Fibroblast of mammary gland (primary cell): ENCODE data around the gene CTNNA3.

ENCODE experiments used
- DNase-seq: peaks from one replicate; pipeline ENCODE4 v3.0.0-alpha.2; 2010; ENCODE audit warnings: low read depth
- H3K4me3 ChIP-seq: 2 replicates; pipeline ENCODE4 v1.5.1; 2011; ENCODE audit warnings: low read depth, mild to moderate bottlenecking, low read length, moderate library complexity; ENCODE audit not compliant: control insufficient read depth
- TF ChIP-seq, protein P1 (sequence below): conservative IDR thresholded peaks from 2 replicates; pipeline ENCODE4 v1.5.1; 2011; ENCODE audit warnings: low read depth, low read length, inconsistent platforms; ENCODE audit not compliant: control insufficient read depth, insufficient read depth

The CTNNA3 gene

DNA sequence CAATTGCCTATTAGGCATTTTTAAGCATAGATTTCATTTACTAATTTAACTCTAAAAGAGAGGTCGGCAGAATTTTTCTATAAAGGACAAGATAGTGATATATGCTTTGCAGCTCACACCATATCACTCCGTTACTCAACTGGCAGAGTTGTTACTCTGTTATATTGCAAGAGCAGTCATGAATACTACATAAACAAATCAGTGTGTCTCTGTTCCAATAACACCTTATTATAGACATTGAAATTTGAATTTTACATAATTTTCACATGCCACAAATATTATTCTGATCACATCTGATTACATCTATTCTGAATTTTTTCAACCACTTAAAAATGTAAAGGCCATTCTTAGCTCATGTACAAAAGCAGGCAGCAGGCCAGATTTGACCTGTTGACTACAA is 1624.1 kb downstream of the CTNNA3 start:
- no peak overlapping the region for H3K4me3 ChIP-seq
- TF ChIP-seq, protein P1, sequence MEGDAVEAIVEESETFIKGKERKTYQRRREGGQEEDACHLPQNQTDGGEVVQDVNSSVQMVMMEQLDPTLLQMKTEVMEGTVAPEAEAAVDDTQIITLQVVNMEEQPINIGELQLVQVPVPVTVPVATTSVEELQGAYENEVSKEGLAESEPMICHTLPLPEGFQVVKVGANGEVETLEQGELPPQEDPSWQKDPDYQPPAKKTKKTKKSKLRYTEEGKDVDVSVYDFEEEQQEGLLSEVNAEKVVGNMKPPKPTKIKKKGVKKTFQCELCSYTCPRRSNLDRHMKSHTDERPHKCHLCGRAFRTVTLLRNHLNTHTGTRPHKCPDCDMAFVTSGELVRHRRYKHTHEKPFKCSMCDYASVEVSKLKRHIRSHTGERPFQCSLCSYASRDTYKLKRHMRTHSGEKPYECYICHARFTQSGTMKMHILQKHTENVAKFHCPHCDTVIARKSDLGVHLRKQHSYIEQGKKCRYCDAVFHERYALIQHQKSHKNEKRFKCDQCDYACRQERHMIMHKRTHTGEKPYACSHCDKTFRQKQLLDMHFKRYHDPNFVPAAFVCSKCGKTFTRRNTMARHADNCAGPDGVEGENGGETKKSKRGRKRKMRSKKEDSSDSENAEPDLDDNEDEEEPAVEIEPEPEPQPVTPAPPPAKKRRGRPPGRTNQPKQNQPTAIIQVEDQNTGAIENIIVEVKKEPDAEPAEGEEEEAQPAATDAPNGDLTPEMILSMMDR: no peak
- no peak for DNase-seq

DNA sequence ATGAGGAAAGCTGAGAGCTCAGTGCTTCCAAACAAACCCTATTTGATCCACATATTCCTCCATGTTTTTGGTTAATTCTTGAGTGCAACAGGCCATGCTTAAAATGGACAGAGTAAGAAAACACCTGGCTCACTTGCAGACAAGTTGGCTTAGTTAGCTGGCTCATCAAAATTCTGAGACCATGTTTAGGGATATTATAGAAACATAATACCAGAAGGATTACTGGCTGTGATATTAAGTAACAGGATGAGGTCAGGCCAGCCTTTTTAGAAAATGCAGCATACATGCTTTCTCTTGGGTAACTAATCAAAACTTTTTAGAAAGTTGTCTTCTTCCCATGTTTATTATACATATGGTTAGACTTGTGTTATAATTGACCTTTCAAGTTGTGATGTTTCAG is 1637.4 kb downstream of the CTNNA3 start:
- no peak overlapping the region for H3K4me3 ChIP-seq
- no peak for DNase-seq
- TF ChIP-seq, protein P1: no peak

DNA sequence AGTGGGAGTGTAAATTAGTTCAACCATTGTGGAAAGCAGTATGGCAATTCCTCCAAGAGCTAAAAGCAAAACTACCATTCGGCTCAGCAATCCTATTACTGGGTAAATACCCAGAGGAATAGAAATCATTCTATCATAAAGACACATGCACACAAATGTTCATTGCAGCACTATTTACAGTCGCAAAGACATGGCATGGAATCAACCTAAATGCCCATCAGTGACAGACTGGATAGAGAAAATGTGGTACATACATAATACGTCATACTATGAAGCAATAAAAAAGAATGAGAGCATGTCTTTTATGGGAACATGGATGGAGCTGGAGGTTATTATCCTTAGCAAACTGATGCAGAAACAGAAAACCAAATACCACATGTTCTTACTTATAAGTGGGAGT is 1646.7 kb downstream of the CTNNA3 start:
- TF ChIP-seq, protein P1: no peak
- no peak for DNase-seq

DNA sequence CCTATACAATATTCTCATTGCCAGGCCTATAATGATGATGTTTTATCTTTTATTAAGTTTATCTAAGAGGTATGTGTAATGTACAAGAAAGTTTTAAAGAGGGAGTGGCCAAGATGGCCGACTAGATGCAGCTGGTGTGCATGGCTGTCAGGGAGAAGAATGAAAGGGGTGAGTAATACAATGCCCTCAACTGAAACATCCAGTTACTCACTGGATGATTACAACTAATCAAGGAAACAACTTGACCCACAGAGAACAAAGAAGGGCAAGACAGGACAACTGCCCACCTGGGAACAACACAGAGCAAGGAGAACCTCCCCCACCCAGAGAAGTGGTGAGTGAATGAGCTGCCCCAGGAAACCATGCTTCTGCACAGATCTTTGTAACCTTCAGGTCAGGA is 1650.1 kb downstream of the CTNNA3 start:
- H3K4me3 ChIP-seq: no peak overlapping the region
- TF ChIP-seq, protein P1: no peak
- DNase-seq: no peak

More for the DNA sequence above, 1646.7 kb downstream of the CTNNA3 start:
- no peak overlapping the region for H3K4me3 ChIP-seq

DNA sequence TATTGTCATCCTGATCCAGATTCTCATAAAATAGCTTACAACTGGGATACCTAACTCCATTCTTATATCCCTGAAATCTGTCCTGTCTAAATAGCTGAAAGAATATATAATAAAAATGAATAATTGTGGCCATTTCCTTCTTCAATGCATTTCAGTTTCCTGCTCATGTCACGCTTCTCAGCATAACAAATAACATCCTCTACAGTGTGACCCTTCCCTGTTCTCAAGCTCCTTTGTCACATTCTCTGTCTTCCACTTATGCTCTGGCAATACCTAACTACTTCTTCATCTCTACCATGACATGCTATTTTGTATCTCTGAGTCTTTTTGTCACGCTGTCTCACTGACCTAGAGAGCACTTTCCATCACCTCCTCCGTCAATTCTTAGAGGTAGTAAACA is 1654.2 kb downstream of the CTNNA3 start:
- DNase-seq: no peak
- TF ChIP-seq, protein P1: no peak
- no peak overlapping the region for H3K4me3 ChIP-seq

DNA sequence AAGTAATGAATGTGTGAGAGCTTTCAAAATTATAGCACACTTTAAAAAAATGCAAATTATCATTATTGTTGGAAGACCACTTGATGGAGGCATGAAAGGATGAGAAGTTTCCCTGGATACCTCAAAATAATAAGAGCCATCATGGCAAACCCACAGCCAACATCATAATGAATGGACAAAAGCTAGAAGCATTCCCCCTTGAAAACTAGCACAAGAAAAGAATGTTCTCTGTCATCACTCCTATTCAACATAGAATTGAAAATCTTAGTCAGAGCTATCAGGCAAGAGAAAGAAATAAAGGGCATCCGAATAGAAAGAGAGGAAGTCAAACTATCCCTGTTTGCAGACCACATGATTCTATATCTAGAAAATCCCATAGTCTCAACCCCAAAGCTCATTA is 1657.4 kb downstream of the CTNNA3 start:
- no peak overlapping the region for H3K4me3 ChIP-seq
- TF ChIP-seq, protein P1: no peak
- no peak for DNase-seq

DNA sequence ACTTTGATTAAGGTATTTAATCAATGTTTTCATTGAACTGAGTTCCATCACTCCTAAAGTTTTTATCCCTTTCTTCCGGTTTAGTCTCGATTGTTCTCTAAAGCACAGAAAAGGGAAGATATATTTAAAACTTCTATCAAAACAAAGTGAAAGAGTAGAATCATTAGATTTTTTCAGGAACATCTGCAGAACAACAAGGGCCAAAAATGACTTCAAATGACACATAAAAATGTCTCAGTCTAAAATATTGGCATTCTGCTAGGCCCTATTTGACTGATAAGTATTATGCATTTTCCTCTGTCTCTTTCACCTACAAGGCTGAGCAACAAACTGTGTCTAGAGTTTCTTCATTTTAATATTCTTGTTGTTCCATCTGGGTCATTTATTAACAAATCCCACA is 1669.7 kb downstream of the CTNNA3 start:
- no peak overlapping the region for H3K4me3 ChIP-seq
- TF ChIP-seq, protein P1: no peak
- DNase-seq: no peak
